Neural progenitor cell (in vitro differentiated cells): ENCODE measurements around the gene CEBPE. TPM values are rescaled to one million over a fixed set of nuclear protein-coding genes. Genes with fewer than 3 reads are reported as not detected.
A peak's percentile ranks its signal among the peaks of the same experiment; 100 is the strongest.

Experiments
- DNase-seq: peaks from one replicate; pipeline ENCODE4 v3.0.0-alpha.2; 2016; ENCODE audit warnings: low spot score
- H2AFZ ChIP-seq: fragments of 200-600 bp; sonication (generic); replicated peaks from 2 replicates; pipeline ENCODE4 v1.6.1; 2016; ENCODE audit warnings: antibody characterized with exemption
- H3F3A ChIP-seq: fragments of 200-600 bp; sonication (generic); 2 replicates; pipeline ENCODE4 v1.6.1; 2016; ENCODE audit warnings: antibody characterized with exemption, low read depth
- H3K27ac ChIP-seq: fragments of 200-600 bp; sonication (generic); 2 replicates; pipeline ENCODE4 v1.5.1; 2016; ENCODE audit warnings: mild to moderate bottlenecking
- H3K27me3 ChIP-seq: fragments of 200-600 bp; sonication (generic); 2 replicates; pipeline ENCODE4 v1.6.1; 2016; ENCODE audit warnings: mild to moderate bottlenecking, moderate library complexity
- H3K36me3 ChIP-seq: fragments of 200-600 bp; sonication (generic); 2 replicates; pipeline ENCODE4 v1.5.1; 2016
- H3K4me1 ChIP-seq: fragments of 200-600 bp; sonication (generic); 2 replicates; pipeline ENCODE4 v1.6.1; 2016; ENCODE audit warnings: mixed run types
- H3K4me2 ChIP-seq: fragments of 200-600 bp; sonication (generic); 2 replicates; pipeline ENCODE4 v1.6.1; 2016
- H3K4me3 ChIP-seq: fragments of 200-600 bp; sonication (generic); 2 replicates; pipeline ENCODE4 v1.5.1; 2016
- H3K79me2 ChIP-seq: fragments of 200-600 bp; sonication (generic); 2 replicates; pipeline ENCODE4 v1.6.1; 2016; ENCODE audit warnings: low read depth
- H3K9ac ChIP-seq: fragments of 200-600 bp; sonication (generic); 2 replicates; pipeline ENCODE4 v1.6.1; 2016
- H3K9me3 ChIP-seq: fragments of 200-600 bp; sonication (generic); 2 replicates; pipeline ENCODE4 v1.5.1; 2016; ENCODE audit warnings: low read depth
- H4K20me1 ChIP-seq: fragments of 200-600 bp; sonication (generic); 2 replicates; pipeline ENCODE4 v1.6.1; 2016; ENCODE audit warnings: low read depth
- H3K27ac Mint-ChIP-seq: 3 replicates; pipeline ENCODE4 v1.8.0; 2021; ENCODE audit warnings: mixed read lengths
- H3K27me3 Mint-ChIP-seq: 2 replicates; pipeline ENCODE4 v1.8.0; 2022; ENCODE audit warnings: low read depth, mild to moderate bottlenecking, inconsistent platforms, moderate library complexity, mixed read lengths; ENCODE audit not compliant: insufficient read depth
- H3K36me3 Mint-ChIP-seq: 3 replicates; pipeline ENCODE4 v1.8.0; 2021; ENCODE audit warnings: mixed read lengths
- H3K4me1 Mint-ChIP-seq: 3 replicates; pipeline ENCODE4 v1.8.0; 2021; ENCODE audit warnings: mixed read lengths
- H3K4me3 Mint-ChIP-seq: 3 replicates; pipeline ENCODE4 v1.8.0; 2021; ENCODE audit warnings: mild to moderate bottlenecking, moderate library complexity, mixed read lengths
- H3K9me3 Mint-ChIP-seq: 3 replicates; pipeline ENCODE4 v1.8.0; 2020; ENCODE audit warnings: mixed read lengths
- EZH2 ChIP-seq: fragments of 200-600 bp; sonication (generic); IDR thresholded peaks from 2 replicates; pipeline ENCODE4 v1.6.1; 2017; ENCODE audit warnings: antibody characterized with exemption, mild to moderate bottlenecking, moderate library complexity
- EZH2phosphoT487 ChIP-seq: fragments of 200-600 bp; sonication (generic); IDR thresholded peaks from 2 replicates; pipeline ENCODE4 v1.6.1; 2017; ENCODE audit warnings: antibody characterized with exemption
- total RNA-seq: library from RNA; depleted of rRNA; stranded (reverse); fragments of >200 nt; gene quantifications from 2 replicates; pipeline ENCODE4 v1.2.3, GENCODE V29; 2015; ENCODE audit warnings: low replicate concordance
- TF ChIP-seq, protein P1 (sequence below): fragments of 200-600 bp; sonication (generic); IDR thresholded peaks from 2 replicates; pipeline ENCODE4 v1.5.1; 2017; ENCODE audit warnings: antibody characterized with exemption, mild to moderate bottlenecking

Gene CEBPE
- total RNA-seq, 1 donor from 2014 or later: not detected

DNA sequence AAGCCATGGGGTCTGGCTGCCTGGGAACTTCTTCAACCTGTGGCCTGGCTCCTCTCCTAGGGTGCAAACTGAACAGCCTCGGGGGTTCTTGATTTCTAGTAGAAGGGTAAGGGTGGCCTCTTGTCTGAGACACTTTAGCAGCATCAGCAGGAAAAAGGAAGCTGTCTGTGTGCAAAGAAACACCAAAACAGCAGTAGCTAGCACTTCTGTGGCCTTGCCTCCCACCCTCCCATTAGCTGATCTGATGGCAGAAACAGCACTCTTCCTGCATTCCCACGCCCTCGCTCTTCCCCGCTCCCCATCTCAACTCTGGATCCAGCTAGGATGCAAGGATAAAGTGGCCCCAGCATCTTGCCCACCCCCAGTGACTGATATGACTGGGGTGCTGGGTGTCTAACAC is 43.7 kb upstream of the CEBPE start:
- no peak overlapping the region for H3K4me2 ChIP-seq
- peaks cover 48% of the 10 kb centered on the region for H3F3A ChIP-seq
- peak overlapping the region; percentile 16 for H3K27ac ChIP-seq
- no peak overlapping the region for H3K9ac ChIP-seq
- H3K36me3 ChIP-seq: peaks cover 4% of the 10 kb centered on the region
- H4K20me1 ChIP-seq: no peaks in the 10 kb centered on the region
- no peaks in the 10 kb centered on the region for H3K79me2 ChIP-seq
- H3K4me3 ChIP-seq: no peak overlapping the region
- no peak overlapping the region for H3K27ac Mint-ChIP-seq
- TF ChIP-seq, protein P1, sequence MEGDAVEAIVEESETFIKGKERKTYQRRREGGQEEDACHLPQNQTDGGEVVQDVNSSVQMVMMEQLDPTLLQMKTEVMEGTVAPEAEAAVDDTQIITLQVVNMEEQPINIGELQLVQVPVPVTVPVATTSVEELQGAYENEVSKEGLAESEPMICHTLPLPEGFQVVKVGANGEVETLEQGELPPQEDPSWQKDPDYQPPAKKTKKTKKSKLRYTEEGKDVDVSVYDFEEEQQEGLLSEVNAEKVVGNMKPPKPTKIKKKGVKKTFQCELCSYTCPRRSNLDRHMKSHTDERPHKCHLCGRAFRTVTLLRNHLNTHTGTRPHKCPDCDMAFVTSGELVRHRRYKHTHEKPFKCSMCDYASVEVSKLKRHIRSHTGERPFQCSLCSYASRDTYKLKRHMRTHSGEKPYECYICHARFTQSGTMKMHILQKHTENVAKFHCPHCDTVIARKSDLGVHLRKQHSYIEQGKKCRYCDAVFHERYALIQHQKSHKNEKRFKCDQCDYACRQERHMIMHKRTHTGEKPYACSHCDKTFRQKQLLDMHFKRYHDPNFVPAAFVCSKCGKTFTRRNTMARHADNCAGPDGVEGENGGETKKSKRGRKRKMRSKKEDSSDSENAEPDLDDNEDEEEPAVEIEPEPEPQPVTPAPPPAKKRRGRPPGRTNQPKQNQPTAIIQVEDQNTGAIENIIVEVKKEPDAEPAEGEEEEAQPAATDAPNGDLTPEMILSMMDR: no peak
- TF ChIP-seq EZH2phosphoT487 (no peak), EZH2 (no peak)
- no peak overlapping the region for H2AFZ ChIP-seq
- H3K9me3 Mint-ChIP-seq: peaks cover 2% of the 10 kb centered on the region
- no peak overlapping the region for H3K4me3 Mint-ChIP-seq
- no peak for DNase-seq
- peaks cover 71% of the 10 kb centered on the region for H3K4me1 Mint-ChIP-seq
- H3K4me1 ChIP-seq: peaks cover 41% of the 10 kb centered on the region
- H3K27me3 ChIP-seq: no peaks in the 10 kb centered on the region
- peaks cover 10% of the 10 kb centered on the region for H3K27me3 Mint-ChIP-seq
- no peaks in the 10 kb centered on the region for H3K9me3 ChIP-seq
- H3K36me3 Mint-ChIP-seq: peaks cover 35% of the 10 kb centered on the region

DNA sequence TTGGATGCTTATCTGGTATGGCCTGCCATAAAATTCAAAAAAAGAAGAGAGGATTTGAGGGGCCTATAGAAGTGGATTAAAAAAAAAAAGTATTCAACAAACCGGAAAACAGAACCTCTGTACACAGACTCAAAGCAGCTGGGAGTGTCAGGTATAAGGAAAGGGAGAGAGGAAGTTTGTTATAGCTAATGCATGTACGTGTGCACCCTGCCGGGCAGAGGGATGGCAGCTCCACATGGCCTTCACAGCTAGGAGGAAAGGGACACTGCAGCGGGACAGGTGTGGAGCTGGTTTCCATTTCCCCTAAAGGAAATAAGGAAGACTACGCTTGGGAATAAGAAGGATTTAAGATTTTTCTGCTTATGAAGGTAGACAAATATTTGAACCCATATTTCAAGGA is 43.0 kb upstream of the CEBPE start:
- Histone ChIP-seq H3K4me1 (peaks cover 34% of the 10 kb centered on the region), H3K36me3 (peaks cover 4% of the 10 kb centered on the region), H3K27ac (no peak overlapping the region), H3K4me2 (no peak overlapping the region), H3K79me2 (no peaks in the 10 kb centered on the region), H3K4me3 (no peak overlapping the region), H3F3A (peaks cover 43% of the 10 kb centered on the region), H2AFZ (no peak overlapping the region), H3K9me3 (no peaks in the 10 kb centered on the region), H3K27me3 (no peaks in the 10 kb centered on the region), H3K9ac (no peak overlapping the region), H4K20me1 (no peaks in the 10 kb centered on the region)
- Mint-ChIP-seq H3K27me3 (peaks cover 12% of the 10 kb centered on the region), H3K4me1 (peaks cover 66% of the 10 kb centered on the region), H3K36me3 (peaks cover 43% of the 10 kb centered on the region), H3K9me3 (peaks cover 2% of the 10 kb centered on the region), H3K4me3 (peak overlapping the region; percentile 1), H3K27ac (peak overlapping the region; percentile 11)
- no peak for DNase-seq
- no peak for TF ChIP-seq EZH2
- TF ChIP-seq EZH2phosphoT487: no peak
- TF ChIP-seq, protein P1: no peak

DNA sequence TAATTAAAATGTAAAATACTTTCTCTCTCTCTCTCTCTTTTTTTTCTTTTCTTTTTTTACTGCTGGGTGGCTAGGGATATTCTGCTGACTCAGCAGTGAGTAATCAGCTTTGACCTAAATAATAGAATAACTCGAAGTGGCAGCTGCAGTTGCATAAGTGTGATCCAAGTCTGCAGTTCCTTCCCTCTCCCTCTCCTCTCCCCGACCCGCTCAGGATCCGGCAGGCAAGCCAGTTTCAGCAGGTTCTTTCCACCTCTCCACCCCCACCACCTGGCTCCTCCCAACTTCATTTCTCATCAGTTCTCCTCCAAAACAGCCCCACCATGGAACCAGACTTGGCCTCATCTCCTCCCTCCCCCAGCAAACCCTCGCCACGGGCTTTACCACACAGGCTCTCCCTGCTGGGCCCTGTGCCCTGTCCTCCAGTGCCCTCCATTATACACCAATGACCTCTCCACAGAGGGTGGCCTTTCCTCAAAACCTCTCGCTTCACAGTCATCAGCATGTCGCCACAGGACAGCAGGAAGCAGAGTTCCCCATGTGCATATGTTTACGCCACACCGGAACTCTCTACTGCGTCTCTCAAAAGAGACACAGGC is 42.0 kb upstream of the CEBPE start:
- Histone ChIP-seq H3K27ac (peak overlapping the region; percentile 79), H3K27me3 (no peaks in the 10 kb centered on the region), H3K4me3 (no peak overlapping the region), H3K4me1 (peaks cover 28% of the 10 kb centered on the region), H3K4me2 (peak overlapping the region; percentile 60), H3K79me2 (no peaks in the 10 kb centered on the region), H2AFZ (peak overlapping the region; percentile 0), H3K9ac (no peak overlapping the region), H3K36me3 (peaks cover 4% of the 10 kb centered on the region), H3K9me3 (no peaks in the 10 kb centered on the region), H3F3A (peaks cover 43% of the 10 kb centered on the region), H4K20me1 (no peaks in the 10 kb centered on the region)
- Mint-ChIP-seq H3K4me3 (peak overlapping the region; percentile 72), H3K9me3 (no peaks in the 10 kb centered on the region), H3K27ac (peak overlapping the region; percentile 92), H3K4me1 (peaks cover 64% of the 10 kb centered on the region), H3K27me3 (peaks cover 5% of the 10 kb centered on the region), H3K36me3 (peaks cover 38% of the 10 kb centered on the region)
- TF ChIP-seq, protein P1: no peak
- no peak for TF ChIP-seq EZH2phosphoT487
- TF ChIP-seq EZH2: no peak
- DNase-seq: peak; percentile 65
